Fibroblast of peridontal ligament (primary cell): ENCODE results near the gene NEK7.

Experiments used
- DNase-seq: peaks from one replicate; pipeline ENCODE4 v3.0.0-alpha.2; 2010; ENCODE audit errors: extremely low read depth

NEK7 gene

DNA sequence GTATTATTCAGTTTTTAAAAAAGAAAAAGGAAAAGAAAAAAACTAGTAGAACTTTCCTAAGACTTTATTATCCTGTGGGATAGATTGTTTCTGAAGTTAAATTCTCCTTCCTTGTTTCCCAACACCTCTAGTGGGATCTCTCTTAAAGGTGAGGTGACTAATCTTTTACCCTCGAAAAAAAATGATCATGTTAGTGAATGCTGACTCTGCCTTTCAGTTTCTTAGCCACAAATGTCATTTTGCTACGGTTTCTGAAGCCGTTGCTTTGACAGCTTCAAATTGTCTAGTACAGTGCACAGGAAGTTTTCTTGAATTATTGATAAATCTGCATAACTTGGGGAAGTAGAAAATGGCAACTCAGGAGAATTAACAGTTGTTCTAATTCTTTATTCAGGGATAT lies 13.0 kb upstream of the NEK7 start:
- no peak for DNase-seq

DNA sequence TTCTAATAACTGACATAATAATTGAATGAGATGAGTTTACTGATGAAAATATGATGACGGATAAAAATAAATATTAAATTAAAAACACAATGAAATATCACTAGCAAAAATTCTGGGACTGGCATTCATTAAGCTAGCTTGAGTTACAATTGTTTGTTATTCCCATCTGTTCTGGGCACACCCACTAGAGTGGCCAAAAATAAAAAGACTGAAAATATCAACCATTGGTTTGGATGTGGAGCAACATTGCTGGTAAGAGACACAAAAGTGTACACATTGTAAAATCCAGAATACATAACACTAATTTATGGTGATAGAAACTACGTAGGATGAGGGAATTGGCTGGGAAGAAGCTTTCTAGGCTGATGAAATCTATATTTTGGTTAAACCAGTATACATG lies 9.6 kb upstream of the NEK7 start:
- DNase-seq, result no peak

DNA sequence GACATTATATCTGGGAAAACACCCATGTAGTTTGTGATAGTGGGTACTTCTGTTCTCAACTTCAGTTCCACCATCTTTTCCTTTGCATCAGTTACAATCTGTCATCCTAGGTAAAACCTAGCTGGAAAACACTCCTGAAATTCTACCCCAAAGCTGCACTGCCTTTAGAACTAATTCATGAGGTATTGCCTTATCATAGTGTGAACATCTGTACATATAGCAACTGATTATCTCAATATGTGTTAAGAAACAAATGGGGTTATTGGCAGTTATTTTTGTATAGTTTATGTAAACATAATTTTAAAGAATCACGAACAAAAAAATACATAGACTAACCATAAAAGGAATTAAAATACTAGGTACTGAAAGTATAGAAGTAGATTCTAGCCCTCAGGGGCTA lies 6.4 kb upstream of the NEK7 start:
- no peak for DNase-seq

DNA sequence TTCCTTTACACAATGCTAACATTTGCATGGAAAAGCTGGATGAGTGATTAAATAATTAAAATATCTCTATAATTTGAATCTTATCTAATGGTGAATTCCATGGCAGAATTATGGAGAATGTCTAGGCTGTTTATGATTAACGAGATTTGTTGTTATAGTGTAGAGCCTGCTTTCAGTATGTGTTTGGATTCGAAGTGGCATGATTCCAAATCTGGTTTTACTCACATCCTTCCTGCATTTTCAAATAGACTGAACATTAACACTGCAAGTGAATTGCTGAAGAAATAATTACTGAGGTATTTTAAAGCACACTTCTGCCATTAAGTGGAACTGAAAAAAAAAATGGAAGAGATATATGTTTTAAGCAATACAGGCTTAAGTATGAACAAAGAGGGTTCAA lies 5.1 kb upstream of the NEK7 start:
- DNase-seq, result peak; percentile 50

DNA sequence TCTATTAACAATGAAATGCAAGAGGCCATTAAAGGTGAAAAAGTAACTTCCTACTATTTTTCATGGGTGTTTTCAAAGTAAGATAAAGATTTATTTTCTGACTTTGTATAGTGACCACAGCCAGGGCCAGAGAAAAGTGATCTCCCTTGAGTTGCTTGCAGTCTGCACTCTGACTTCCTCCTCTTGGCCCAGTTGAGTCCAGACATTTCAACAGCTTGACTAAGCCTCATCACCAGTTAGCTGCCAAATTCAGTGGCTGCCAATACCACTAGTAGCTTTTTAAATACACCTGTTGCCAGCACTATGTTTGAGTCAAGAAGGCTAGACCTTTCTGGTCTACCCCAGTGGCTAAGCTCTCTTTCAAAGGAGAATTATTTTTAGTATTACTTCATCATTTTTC lies 3.7 kb upstream of the NEK7 start:
- DNase-seq, result peak; percentile 90

DNA sequence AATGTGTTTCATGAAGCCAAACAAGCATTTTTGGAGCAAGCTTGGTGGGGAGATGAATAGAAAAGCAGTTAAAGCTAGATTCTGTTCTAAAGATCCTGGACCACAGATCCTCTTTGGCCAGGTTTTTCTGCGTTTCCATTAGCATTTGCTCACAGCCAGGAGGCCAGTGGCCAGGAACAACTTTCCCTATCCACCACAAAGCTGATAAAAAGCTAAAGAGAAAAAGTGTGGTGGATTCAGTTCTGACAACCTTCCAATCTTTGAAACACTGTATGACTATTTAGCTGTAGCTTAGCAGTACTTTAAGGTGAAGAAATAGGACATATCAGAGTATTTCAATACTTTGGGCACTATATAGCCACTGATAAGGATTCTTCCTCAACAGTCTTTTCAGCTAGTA lies 3.0 kb upstream of the NEK7 start:
- no peak for DNase-seq

DNA sequence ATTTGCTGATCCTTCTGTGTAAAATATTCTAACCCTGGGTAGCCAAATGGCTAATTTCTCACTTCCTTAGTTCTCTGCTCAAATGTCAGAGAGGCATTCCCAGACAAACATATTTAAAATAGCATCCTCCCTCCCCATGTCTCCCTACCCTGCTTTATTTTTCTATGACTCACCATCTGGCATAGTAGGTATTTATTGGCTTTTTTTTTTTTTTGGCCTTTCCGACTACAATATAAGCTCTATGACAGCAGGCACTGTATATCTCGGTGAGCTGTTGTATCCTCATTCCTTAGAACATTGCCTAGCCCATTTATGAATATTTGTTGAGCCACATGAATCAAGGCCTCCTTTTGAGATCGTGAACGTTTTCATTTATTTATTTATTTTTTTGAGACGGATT lies 1.5 kb upstream of the NEK7 start:
- DNase-seq, result peak; percentile 72

DNA sequence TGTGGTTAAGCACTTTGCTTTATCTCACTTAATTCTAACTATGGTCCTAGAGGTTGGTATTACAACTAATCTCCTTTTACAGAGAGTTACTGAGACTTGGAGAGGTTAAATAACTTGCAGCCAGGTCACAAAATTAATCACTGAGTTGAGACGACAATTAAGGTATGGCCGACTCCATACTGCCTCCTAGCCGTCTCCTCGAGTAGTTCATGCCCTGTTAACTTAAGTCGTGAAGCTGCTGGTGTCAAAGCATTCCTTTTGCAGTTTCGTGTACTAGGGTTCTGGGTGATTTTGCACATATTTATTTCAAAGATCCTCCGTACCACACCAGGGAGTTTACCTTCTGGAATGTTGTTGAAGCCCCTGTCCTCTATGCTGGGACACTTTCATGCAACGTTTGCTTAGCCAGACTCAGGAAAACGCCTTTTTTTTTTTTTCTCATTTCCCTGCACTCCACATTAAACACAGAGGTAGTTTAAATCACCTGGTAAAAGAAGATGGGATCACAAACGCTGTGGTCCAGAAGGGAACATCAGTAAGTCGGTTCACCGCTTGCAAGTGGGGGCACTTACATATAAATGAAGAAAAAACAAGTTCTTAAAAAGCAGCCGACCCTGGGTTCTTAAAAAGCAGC lies 570 bp upstream of the NEK7 start:
- DNase-seq, result peak; percentile 83

DNA sequence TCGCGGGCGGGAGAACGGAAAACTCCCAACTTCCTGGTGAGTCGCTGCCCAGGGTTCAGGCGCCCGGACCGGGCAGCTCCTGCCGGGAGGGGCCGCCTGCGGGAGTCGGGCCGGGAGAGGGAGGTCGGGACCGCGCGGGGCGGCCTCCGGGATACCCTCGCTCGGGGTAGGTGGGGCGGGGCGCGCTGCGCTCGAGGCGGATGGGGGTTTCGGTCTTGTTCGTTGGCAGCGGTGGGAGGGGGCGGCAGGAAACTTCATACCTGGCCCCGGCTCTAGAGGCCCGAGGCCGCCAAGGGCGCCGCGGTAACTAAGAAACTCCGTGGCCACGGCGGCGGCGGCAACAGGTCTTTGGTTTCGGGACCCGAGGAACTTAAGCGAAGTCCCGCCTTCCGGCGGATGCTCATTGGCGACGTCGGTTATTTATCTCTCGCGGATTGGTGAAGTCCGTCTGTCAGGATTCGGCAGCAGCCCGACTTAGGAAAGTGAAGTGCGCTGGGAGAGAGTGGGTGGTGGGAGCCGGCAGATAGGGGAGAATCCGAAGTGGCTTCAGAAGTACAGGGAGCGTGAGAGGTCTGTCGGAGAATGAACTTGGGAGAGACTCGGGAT lies 546 bp downstream of the NEK7 start:
- DNase-seq, result peak; percentile 94

DNA sequence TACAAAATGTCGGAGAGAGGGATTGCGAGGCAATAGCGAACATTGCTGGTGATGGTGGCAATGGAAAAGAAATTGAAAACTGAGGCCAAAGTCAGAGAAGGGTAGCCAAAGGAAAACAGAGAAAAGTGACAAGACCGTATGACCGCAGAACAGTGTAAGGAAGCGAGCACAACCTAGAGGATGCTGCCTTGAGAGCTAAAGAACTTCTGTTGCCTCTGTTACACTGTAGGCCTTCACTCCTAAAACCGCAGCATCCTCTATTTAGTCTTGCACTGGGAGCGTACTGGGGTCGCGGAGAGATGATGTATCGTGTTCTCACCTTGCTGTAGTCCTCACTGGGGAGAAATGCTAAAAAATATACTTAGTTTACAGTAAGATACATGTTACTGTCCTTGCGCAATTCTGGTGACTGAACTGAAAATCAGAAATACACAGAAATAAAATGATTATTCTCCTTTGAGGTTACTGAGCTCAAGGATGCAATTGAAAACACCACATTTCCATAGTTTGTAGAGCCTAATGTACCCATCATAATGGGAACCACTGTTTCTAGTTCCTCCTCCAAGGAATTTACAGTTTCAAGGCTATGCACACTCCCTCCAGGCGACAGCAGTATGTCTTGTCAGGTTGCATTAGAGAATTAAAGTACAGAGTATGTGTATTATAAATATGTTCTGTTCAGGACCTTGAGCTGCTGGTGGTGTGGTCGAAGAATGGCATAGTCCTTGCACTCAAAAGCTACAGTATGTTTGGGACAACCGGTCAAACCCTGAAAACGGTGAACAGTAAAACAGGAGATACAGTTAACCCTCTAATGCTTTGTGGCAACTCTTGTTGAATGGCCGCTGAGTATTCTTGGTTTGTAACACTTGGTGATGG lies 1.3 kb downstream of the NEK7 start:
- peak; percentile 45 for DNase-seq

DNA sequence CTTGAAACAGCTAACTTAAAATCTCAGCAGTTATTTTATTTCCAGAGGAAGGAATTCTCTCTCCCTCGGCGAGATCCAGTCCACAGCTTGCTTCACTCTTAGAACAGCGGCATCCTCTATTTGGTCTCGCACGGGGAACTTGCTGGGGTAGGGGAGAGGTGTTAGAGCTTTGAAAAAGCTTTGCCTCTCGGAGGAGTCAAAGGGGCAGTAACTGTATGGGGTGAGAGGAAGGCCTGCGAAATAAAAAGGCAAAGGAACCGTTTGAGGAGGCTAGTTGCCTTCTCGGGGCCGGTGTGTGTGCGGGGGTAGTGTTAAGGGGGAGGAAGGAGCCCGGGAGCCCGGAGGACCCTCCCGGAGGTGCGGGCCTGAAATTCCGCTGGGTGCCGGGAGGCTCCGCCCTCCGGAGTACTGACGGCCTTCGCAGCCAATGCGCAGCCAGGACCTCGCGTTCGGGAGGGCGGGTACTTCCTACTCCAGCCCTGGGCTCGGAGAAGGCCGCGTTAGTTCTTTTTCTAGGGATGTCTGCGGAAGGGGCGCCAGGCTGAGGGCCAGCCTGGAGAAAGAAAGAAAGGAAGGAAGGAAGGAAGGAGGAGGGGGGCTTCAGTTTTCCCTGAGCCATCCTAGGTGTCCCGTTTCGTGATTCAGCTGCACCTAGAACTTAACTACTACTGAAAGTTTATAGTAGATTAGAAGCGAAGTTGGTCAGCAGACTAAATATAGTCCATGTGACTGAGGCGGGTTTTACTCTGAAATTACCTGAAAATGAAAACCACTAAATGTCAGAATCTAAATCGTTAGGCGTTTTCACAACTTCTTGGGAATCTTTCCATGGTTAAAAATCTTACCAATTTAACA lies 2.2 kb downstream of the NEK7 start:
- peak; percentile 85 for DNase-seq

DNA sequence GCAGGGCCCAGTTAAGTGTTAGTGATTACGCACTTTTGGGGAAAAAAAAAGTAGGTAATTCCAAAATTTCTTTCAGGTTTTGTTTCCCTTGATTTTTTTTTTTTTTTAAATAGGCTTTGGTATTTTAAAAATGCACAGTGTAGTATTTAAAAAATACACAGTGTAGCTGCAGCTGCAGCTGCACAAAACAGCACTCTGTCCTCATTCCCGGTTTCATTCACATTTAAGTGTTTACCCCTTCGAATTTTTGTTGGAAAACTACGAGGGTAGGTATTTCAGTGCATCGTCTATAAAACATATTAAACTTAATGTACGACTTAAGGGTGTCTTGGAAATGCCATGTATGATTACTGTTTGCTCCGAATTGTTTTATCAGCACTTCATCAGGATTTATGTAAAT lies 3.4 kb downstream of the NEK7 start:
- no peak for DNase-seq

DNA sequence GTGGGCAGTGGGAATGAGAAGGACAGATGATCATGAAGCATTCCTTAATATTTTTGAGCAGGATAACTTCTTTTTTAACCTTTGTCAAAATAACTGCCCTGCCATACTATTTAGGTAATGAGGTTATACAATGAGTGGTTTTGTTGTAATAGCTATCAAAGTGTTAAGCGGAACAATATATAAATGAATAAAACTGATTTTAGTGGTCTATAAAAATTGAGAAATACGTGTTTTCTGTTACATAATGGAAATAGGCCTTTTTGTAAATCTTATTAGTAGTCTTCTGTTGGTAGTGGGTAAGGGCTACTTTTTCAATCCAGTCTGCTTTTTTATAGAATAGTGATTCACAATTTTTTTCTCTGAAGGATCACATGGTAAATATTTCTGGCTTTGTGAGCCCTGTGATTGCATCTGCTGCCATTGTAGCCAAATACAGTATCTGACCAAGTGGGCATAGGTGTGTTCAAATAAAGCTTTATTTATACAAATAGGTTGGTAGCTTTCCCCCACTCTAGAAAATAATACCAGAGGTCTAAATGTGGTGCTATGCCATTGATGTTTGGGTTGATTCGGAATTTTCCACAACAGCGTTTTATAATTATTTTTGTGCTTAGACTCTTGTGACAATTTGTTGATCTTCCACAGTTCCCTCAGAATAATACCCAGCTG lies 4.3 kb downstream of the NEK7 start:
- no peak for DNase-seq

DNA sequence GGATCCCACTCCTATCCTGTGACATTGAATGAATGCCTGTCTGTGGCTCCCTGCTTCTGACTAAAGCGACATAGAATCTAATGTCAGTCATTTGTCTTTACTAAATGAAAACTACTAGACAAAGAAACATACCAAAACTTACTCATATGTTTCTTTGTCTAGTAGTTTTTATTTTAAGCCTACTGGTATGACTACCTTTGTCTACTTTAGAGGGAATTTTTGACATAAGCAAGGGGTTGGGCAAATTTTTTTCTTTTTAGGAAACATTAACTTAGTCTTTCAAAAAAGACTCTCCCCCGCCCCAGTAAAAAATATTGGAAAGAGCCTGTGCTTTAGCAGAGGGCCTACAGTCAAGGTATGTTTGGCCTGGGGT lies 4.9 kb downstream of the NEK7 start:
- DNase-seq, result no peak

DNA sequence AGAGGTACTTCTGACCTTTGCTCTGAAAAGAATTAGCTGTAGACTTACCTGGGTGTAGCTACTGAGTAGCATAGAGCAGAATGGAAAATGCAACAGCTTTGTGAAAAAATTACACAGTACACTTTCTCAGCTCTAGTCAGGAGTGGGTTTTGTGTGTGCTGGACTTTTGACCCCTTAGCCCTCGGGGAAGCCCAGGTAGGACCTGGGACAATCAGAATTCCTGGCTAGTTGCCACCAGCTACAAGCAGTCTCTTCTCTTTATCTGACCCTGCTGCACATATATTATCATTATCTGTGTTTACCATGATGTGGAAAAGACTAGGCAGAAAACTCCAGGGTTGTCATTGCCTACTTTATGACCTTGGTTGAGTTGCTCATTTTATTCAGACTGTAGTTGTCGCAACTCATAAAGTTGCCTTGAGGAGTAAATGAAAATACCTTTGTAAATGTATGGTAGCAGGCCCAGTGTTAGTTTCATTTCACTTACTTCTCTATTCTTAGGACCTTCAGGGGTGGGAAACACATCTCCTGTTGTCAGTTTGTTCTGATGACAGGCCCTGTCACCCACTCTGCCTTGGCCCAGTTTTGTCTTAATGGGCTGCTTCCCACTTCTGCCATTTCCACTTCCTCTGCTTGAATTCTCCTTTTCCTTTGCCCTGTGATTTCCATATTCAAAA lies 5.4 kb downstream of the NEK7 start:
- DNase-seq, result no peak

DNA sequence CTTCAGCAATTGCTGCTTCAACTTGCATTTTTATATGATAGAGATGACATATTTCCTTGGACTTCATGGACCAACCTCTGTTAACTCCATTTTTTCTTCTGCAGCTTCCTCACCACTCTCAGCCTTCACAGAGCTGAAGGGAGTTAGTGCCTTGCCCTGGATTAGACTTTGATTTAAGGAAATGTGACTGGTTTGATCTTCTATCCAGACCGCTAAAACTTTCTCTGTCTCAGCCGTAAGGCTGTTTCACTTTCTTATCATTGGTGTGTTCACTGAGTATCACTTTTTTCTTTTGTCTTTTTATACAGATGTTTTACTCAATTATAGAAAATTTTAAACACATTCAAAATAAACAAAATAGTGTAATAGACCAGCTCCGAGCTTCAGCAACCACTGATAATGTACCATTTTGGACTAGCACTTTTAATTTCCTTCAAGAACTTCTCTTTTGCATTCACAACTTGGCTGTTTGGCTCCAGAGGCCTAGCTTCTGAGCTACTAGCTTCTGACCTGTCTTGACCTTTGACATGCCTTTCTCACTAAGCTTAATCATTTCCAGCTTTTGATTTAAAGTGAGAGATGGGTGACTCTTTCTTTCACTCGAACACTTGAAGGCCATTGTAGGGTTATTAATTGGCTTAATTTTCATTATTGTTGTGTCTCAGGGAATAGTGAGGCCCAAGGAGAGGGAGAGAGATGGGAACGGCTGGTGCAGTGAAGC lies 9.3 kb downstream of the NEK7 start:
- DNase-seq, result no peak

DNA sequence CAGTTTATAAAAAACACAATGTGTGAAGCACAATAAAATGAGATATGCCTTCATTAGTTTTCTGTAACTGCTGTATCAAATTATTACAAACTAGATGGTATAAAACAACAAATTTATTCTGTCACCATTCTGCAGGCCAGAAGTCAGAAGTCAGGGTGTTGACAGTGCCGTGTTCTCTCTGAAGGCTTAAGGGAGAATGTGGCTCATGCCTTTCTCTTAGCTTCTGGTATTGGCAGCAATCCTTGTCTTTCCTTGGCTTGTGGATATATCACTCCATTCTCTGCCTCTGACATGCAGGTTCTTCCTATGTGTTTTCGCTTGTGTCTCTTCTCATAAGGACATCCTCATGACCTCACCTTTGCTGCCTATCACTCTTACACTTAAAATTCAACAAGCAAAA lies 10.1 kb downstream of the NEK7 start:
- no peak for DNase-seq

DNA sequence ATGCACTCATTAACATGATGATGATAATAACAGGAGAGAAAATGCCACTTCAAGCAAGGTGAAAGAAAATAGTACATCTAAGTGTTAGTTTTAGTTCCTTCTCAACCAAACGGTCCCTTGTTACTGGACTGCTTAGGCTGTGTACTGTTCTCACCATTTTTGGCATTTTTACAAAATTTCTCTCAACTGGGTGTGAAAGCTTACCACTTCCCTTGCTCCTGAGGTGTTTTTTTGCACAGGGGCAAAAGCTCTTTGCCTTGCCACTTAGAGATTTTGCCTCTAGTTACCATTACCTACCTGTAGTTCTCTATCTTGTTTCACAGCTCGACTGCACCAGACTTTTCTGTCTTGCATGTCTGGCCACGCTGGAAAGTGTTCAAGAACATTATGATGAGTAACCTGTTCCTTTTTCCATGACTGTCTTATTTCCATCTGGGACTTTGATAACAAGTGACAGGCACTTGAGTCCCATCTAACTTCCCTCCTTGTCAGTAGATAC lies 10.7 kb downstream of the NEK7 start:
- no peak for DNase-seq

DNA sequence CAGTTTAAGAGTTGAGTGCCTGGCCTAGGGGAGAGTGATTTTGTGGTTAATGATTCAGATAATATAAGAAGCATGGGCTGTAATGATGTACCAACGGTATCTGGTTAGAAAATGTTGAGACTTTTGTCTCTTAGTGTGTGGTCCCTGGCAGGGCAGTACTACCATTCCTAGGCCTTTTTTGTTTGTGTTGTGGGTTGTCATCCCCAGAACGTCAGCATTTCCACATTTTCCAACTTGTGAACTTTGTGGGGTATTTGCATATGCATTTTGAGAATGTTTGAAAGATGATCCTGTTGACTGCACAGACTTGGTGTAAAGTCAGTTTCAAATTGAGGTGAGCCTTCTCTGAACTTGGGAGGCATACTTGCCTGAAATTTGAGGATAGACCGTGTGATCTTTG lies 11.4 kb downstream of the NEK7 start:
- DNase-seq, result peak; percentile 73

DNA sequence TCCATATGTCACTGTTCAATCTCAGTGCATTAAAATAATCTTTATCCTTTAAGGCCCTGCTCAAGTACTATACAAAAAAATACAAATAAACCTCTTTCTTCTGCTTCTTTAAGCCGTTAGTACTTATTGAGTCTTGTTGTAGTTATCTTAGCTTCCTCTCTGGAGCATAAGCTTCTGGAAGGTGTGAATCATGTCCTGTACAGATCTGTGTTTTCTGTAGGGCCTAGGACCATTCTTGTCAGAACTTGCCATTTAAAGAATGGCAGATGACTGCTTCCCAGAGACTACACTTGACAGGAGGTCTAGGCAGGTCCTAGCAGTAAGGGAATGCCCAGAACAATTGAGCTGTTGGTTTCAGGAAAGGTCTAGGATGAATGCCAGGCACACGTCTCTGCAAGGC lies 12.9 kb downstream of the NEK7 start:
- DNase-seq, result no peak
